Measurements from ENCODE around the gene TRMU. TPM values are rescaled to one million over a fixed set of nuclear protein-coding genes. Genes with fewer than 3 reads are reported as not detected.

TRMU gene
- total RNA-seq, 4 donors from 2014 or later = 9.1 to 14.4 (median 13.0) TPM

- H3K9me3 ChIP-seq = no peaks in the 10 kb centered on the region
- DNase-seq (no peak), ATAC-seq (no peak)
- no peak for TF ChIP-seq POLR2A (IDR thresholded peaks at IDR 0.05)
- TF ChIP-seq, protein P1, sequence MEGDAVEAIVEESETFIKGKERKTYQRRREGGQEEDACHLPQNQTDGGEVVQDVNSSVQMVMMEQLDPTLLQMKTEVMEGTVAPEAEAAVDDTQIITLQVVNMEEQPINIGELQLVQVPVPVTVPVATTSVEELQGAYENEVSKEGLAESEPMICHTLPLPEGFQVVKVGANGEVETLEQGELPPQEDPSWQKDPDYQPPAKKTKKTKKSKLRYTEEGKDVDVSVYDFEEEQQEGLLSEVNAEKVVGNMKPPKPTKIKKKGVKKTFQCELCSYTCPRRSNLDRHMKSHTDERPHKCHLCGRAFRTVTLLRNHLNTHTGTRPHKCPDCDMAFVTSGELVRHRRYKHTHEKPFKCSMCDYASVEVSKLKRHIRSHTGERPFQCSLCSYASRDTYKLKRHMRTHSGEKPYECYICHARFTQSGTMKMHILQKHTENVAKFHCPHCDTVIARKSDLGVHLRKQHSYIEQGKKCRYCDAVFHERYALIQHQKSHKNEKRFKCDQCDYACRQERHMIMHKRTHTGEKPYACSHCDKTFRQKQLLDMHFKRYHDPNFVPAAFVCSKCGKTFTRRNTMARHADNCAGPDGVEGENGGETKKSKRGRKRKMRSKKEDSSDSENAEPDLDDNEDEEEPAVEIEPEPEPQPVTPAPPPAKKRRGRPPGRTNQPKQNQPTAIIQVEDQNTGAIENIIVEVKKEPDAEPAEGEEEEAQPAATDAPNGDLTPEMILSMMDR (IDR thresholded peaks at IDR 0.05 in 4 of 5, conservative IDR thresholded peaks at IDR 0.05 in 1 of 5) = no peak
- H3K4me1 ChIP-seq = no peaks in the 10 kb centered on the region
- in situ Hi-C loops (cut with MboI; ENCODE audit: low sequenced_read_pairs in 4 of 4) = no loop called here
- peaks cover 3 to 99% of the 10 kb centered on the region in 2 donors for H3K36me3 ChIP-seq
- peak overlapping the region in 1 of 4 donors; percentile 8 for H3K27ac ChIP-seq
- no peak overlapping the region for H3K4me3 ChIP-seq
- intact Hi-C loops (cut with DNase I; ENCODE audit: low total_unique reads) = no loop called here
- no peaks in the 10 kb centered on the region for H3K27me3 ChIP-seq
These were observed 12.1 kb downstream of the TRMU start for GRCh38 chr22:46347646-46348045.

- H3K27me3 ChIP-seq = no peaks in the 10 kb centered on the region
- in situ Hi-C loops (cut with MboI; ENCODE audit: low sequenced_read_pairs in 4 of 4) (no loop called here), intact Hi-C loops (cut with DNase I; ENCODE audit: low total_unique reads) (no loop called here)
- H3K9me3 ChIP-seq = no peaks in the 10 kb centered on the region
- peaks cover 0 to under 1% of the 10 kb centered on the region in 2 donors for H3K4me1 ChIP-seq
- peak overlapping the region in 1 of 4 donors; percentile 8 for H3K27ac ChIP-seq
- H3K4me3 ChIP-seq = no peak overlapping the region
- peak in 1 of 2 donors; percentile 39 for ATAC-seq
- no peak for DNase-seq
- TF ChIP-seq, protein P1 (IDR thresholded peaks at IDR 0.05 in 4 of 5, conservative IDR thresholded peaks at IDR 0.05 in 1 of 5) = no peak
- no peak for TF ChIP-seq POLR2A (IDR thresholded peaks at IDR 0.05)
- peaks cover 3 to 96% of the 10 kb centered on the region in 2 donors for H3K36me3 ChIP-seq
These were observed 12.7 kb downstream of the TRMU start for GRCh38 chr22:46348099-46348695.

- ATAC-seq (no peak), DNase-seq (no peak)
- in situ Hi-C loops (cut with MboI; ENCODE audit: low sequenced_read_pairs in 4 of 4) (no loop called here), intact Hi-C loops (cut with DNase I; ENCODE audit: low total_unique reads) (no loop called here)
- Histone ChIP-seq H3K27me3 (no peaks in the 10 kb centered on the region), H3K27ac (no peak overlapping the region), H3K36me3 (peaks cover 3 to 96% of the 10 kb centered on the region in 2 donors), H3K4me3 (no peak overlapping the region), H3K4me1 (peaks cover 5% of the 10 kb centered on the region in 2 donors), H3K9me3 (no peaks in the 10 kb centered on the region)
- TF ChIP-seq POLR2A (IDR thresholded peaks at IDR 0.05) = no peak
- TF ChIP-seq, protein P1 (IDR thresholded peaks at IDR 0.05 in 4 of 5, conservative IDR thresholded peaks at IDR 0.05 in 1 of 5) = no peak
These were observed 13.7 kb downstream of the TRMU start for GRCh38 chr22:46349238-46349637.

DNA sequence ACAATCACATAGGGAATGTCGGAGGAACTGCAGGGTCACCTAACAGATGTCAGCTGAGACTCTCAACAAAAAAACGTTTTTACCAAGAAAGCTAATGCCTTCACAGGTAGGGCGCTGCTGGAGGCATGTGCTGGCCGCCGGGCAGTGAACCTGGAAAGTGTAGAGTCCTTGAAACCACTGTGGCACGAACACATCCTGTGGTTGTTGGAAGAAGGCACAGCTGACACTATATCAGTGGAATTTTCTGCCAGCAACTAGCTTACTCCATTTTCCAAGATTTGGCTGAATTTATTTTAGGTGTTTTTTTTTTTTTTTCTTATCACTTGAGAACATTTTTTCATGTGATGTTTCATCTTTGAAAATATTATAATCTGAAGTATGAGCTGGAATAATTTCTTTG lies 14.2 kb downstream of the TRMU start:
- H3K4me1 ChIP-seq = peaks cover 5% of the 10 kb centered on the region in 2 donors
- in situ Hi-C loops (cut with MboI; ENCODE audit: low sequenced_read_pairs in 4 of 4) = loop anchor here in 1 of 4 donors (25.0 kb wide), 1 partner anchor 188 kb away; the partner anchor contains the start of gene CELSR1
- DNase-seq = no peak
- intact Hi-C loops (cut with DNase I; ENCODE audit: low total_unique reads) = no loop called here
- no peak for ATAC-seq
- H3K27me3 ChIP-seq = no peaks in the 10 kb centered on the region
- H3K4me3 ChIP-seq = no peak overlapping the region
- no peak overlapping the region for H3K27ac ChIP-seq
- H3K9me3 ChIP-seq = no peaks in the 10 kb centered on the region
- H3K36me3 ChIP-seq = peaks cover 3 to 96% of the 10 kb centered on the region in 2 donors
- TF ChIP-seq, protein P1 (IDR thresholded peaks at IDR 0.05 in 4 of 5, conservative IDR thresholded peaks at IDR 0.05 in 1 of 5) = no peak
- no peak for TF ChIP-seq POLR2A (IDR thresholded peaks at IDR 0.05)

Measured in gastrocnemius medialis (tissue), 4 donors.